Activated CD4-positive, alpha-beta T cell treated with anti-CD3 and anti-CD28 coated beads for 36 hours (primary cell): ENCODE data around the gene MYO9A. TPM values are rescaled to one million over a fixed set of nuclear protein-coding genes. Genes with fewer than 3 reads are reported as not detected.

Source experiments
- ATAC-seq: fragments of 200-7000 bp; cut with Tn5 transposase; one replicate; pipeline ENCODE4 v1.10.0; 2021; ENCODE audit warnings: mild to moderate bottlenecking, moderate library complexity
- CTCF ChIA-PET: fragments of 350-600 bp; sonication (Branson Sonifier 250); formaldehyde crosslinking; loops from one replicate; lab custom pipeline; 2021; ENCODE audit warnings: antibody characterized with exemption; lab: Charles Lee
- POLR2A ChIA-PET: fragments of 350-600 bp; sonication (Branson Sonifier 250); formaldehyde crosslinking; loops from one replicate; lab custom pipeline; 2021; ENCODE audit warnings: antibody characterized with exemption, inconsistent platforms; lab: Charles Lee
- DNase-seq: peaks from one replicate; pipeline ENCODE4 v3.0.0-alpha.2; 2020
- H3K27ac Mint-ChIP-seq: one replicate; pipeline ENCODE4 v1.8.0; 2021; ENCODE audit warnings: mixed read lengths
- H3K27me3 Mint-ChIP-seq: one replicate; pipeline ENCODE4 v1.8.0; 2021; ENCODE audit warnings: mixed read lengths
- H3K36me3 Mint-ChIP-seq: one replicate; pipeline ENCODE4 v1.8.0; 2021; ENCODE audit warnings: low read depth, mixed read lengths
- H3K4me1 Mint-ChIP-seq: one replicate; pipeline ENCODE4 v1.8.0; 2021; ENCODE audit warnings: mixed read lengths
- H3K4me3 Mint-ChIP-seq: one replicate; pipeline ENCODE4 v1.8.0; 2021; ENCODE audit warnings: mild to moderate bottlenecking, moderate library complexity, mixed read lengths
- H3K9me3 Mint-ChIP-seq: one replicate; pipeline ENCODE4 v1.8.0; 2021; ENCODE audit warnings: low read depth, mixed read lengths
- intact Hi-C, 2 experiments: fragments of 100-400 bp; cut with DNase I in 1 of 2; cut with micrococcal nuclease in 1 of 2; formaldehyde crosslinking; loops; one replicate each; pipeline versions ENCODE4 v1.14.2 to v1.15.1; 2022 to 2024; cut with DNase I, micrococcal nuclease
- total RNA-seq, 2 experiments: library from RNA; stranded (reverse); gene quantifications; one replicate each; pipeline ENCODE4 v1.2.3, GENCODE V29; 2021

The MYO9A gene, protein sequence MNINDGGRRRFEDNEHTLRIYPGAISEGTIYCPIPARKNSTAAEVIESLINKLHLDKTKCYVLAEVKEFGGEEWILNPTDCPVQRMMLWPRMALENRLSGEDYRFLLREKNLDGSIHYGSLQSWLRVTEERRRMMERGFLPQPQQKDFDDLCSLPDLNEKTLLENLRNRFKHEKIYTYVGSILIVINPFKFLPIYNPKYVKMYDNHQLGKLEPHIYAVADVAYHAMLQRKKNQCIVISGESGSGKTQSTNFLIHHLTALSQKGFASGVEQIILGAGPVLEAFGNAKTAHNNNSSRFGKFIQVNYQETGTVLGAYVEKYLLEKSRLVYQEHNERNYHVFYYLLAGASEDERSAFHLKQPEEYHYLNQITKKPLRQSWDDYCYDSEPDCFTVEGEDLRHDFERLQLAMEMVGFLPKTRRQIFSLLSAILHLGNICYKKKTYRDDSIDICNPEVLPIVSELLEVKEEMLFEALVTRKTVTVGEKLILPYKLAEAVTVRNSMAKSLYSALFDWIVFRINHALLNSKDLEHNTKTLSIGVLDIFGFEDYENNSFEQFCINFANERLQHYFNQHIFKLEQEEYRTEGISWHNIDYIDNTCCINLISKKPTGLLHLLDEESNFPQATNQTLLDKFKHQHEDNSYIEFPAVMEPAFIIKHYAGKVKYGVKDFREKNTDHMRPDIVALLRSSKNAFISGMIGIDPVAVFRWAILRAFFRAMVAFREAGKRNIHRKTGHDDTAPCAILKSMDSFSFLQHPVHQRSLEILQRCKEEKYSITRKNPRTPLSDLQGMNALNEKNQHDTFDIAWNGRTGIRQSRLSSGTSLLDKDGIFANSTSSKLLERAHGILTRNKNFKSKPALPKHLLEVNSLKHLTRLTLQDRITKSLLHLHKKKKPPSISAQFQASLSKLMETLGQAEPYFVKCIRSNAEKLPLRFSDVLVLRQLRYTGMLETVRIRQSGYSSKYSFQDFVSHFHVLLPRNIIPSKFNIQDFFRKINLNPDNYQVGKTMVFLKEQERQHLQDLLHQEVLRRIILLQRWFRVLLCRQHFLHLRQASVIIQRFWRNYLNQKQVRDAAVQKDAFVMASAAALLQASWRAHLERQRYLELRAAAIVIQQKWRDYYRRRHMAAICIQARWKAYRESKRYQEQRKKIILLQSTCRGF (N-terminal part only)
- 10 to 100 TPM; 19.0 to 20.3 TPM for total RNA-seq

GRCh38 chr15:72118017-72118978 is at the start of gene MYO9A, which contains the start of gene SENP8:
MYO9A (minus strand) TSS chr15:72118150; CDS start chr15:72046563, 71,587 bp downstream.
SENP8 (plus strand) TSS chr15:72118403; CDS start chr15:72139624, 21,221 bp downstream.
- ChIA-PET POLR2A (interaction anchor here (1.0 to 1.4 kb wide), 2 partner anchors 109 to 112 kb away, joined by 8 read pairs; partner anchors contain the start of gene PKM), CTCF (interaction anchor here (1.0 to 1.8 kb wide), 4 partner anchors 13 to 109 kb away, joined by 3 to 5 read pairs (median 3); no protein-coding TSS in a partner anchor)
- no peaks in the 10 kb centered on the region for H3K9me3 Mint-ChIP-seq
- no peaks in the 10 kb centered on the region for H3K36me3 Mint-ChIP-seq
- H3K27ac Mint-ChIP-seq = peak within 1 kb of the TSS; percentile 96
- H3K4me1 Mint-ChIP-seq = peaks cover 37% of the 10 kb centered on the region
- ATAC-seq (peak; percentile 73), DNase-seq (peak; percentile 100)
- intact Hi-C loops = loop anchor here (1.0 to 5.0 kb wide), 12 partner anchors 108 to 1355 kb away; partner anchors contain the start of genes ARIH1 (in 2 of the 2), PARP6 (in 2 of the 2), ADPGK (in 1 of the 2) and BBS4 (in 1 of the 2)
- H3K4me3 Mint-ChIP-seq = peak within 1 kb of the TSS; percentile 98
- no peaks in the 10 kb centered on the region for H3K27me3 Mint-ChIP-seq

- intact Hi-C loops = no loop called here
- ATAC-seq (no peak), DNase-seq (no peak)
- Mint-ChIP-seq H3K27me3 (no peaks in the 10 kb centered on the region), H3K36me3 (no peaks in the 10 kb centered on the region), H3K4me1 (peaks cover 4% of the 10 kb centered on the region), H3K27ac (no peak overlapping the region), H3K9me3 (no peaks in the 10 kb centered on the region), H3K4me3 (no peak overlapping the region)
- CTCF ChIA-PET = no interaction called here
- POLR2A ChIA-PET = no interaction called here
These were observed 49.5 kb upstream of the MYO9A start for GRCh38 chr15:72167445-72167844.

DNA sequence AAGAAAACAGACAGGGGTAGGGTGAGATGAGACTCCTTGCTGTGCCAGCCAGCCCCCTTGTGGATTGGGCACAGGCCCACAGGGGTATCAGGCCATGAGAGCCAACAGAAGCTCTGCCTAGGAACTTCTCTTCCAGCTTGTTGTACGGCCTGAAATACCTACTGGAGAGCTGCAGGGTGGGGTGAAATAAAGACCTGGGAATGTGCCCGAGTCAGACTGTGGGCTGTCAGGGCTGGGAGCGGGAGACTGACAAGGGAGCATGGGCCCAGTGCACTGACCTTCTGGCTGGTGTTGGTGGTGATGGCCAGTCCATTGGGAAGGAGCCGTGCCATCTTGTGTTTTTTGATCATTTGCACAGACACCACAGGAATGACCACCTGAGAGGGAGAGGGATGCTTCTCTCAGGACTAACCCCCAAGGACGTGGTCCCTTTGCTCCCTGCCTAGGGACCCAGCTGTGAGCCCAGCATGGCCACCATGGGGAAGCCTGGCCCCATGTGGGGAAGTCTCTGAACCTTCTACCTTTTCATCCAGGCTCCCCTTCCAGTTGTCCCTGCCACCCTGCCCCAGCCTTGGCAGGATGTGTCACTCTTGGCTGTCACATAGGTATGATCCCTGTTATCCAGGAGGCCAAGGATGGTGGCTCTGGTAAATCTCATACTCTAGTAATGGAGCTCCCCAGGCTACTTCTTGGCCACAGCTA is 48.9 kb upstream of the MYO9A start:
- ATAC-seq (no peak), DNase-seq (no peak)
- Mint-ChIP-seq H3K36me3 (no peaks in the 10 kb centered on the region), H3K9me3 (no peaks in the 10 kb centered on the region), H3K27ac (no peak overlapping the region), H3K4me1 (peaks cover 4% of the 10 kb centered on the region), H3K27me3 (no peaks in the 10 kb centered on the region), H3K4me3 (no peak overlapping the region)
- ChIA-PET POLR2A (no interaction called here), CTCF (no interaction called here)
- intact Hi-C loops = no loop called here

DNA sequence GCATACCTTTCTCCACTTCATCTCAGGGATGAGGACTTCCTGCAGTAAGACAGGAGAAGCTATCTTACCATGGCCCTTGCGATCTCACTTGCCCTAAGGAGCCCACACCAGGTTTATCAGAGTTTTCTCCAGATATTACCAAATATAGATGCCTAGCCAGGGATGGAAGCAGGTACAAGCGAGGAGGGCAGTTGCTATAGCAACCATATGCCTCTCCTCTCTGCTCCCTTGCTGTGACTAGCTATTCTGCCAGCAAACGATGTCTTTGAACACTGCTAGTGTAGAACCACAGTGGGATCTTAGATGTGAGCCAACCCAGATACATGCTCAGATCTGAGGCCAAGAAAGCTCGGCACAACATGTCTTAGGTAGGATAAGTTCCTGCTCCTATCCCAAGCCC is 45.8 kb upstream of the MYO9A start:
- ATAC-seq (no peak), DNase-seq (no peak)
- intact Hi-C loops = no loop called here
- ChIA-PET POLR2A (no interaction called here), CTCF (no interaction called here)
- H3K36me3 Mint-ChIP-seq = no peaks in the 10 kb centered on the region
- peaks cover 4% of the 10 kb centered on the region for H3K4me1 Mint-ChIP-seq
- H3K9me3 Mint-ChIP-seq = no peaks in the 10 kb centered on the region
- H3K27me3 Mint-ChIP-seq = no peaks in the 10 kb centered on the region
- no peak overlapping the region for H3K4me3 Mint-ChIP-seq
- H3K27ac Mint-ChIP-seq = no peak overlapping the region

DNA sequence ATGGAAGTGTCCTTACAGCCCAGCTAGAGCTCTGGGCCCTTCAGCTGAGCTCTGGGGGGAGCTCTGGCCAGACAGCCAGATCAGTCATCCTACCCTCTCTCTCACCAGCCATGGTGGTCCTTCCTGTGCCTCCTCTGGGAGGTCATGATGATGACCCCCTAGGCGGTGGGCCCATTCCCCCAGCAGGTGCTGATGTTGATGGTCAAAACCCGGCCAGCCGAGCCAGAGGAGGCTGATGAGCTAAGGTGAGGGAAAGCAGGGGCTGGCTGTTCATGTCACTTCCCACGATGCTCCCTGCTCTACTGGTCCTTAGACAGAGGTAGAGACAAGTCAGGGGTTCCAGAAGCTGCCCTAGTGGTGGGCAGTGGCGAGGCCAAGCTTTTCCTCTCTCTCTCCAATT is 44.6 kb upstream of the MYO9A start:
- no peak overlapping the region for H3K4me3 Mint-ChIP-seq
- no peaks in the 10 kb centered on the region for H3K36me3 Mint-ChIP-seq
- ATAC-seq = no peak

DNA sequence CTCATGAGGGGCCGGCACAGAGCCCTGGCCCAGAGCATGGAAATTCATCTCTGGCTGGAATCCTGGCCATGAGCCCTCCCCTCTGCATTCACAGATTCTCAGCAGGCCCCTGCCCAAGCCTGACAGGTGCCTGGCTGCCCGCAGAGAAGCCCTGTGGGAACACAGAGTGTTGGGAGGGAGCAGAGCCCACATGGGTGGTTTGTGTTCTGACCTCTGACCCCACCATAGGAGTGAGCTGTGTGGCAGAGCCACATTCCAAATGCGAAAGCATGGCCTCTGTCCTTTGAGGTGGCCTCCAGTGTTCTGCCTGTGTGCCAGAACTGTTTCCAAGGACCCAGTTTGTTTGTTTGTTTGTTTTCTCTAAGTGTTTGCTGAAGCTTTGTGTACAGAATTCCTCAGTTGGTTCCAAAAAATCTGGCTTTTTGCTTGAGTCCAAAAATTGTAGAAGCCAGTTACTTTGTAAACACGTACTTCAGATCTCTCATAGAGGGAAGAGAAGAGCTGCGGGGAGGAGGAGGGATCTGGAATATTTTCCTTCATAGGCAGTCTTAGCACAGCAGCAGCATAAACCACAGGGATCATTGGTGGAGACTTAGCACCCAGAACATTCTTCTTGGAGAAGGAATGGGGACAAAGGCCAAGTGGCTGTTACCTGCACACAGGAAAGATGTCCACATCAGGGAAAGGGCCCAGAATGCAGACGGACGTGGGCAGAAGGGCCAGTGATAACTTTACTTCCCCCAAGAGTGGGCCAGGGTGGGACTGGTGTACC is 43.6 kb upstream of the MYO9A start:
- ChIA-PET CTCF (interaction anchor here (2.3 kb wide), 1 partner anchor 8 kb away, joined by 9 read pairs; no protein-coding TSS in a partner anchor), POLR2A (no interaction called here)
- ATAC-seq (no peak), DNase-seq (no peak)
- no peak overlapping the region for H3K27ac Mint-ChIP-seq
- H3K36me3 Mint-ChIP-seq = no peaks in the 10 kb centered on the region
- H3K27me3 Mint-ChIP-seq = no peaks in the 10 kb centered on the region
- H3K9me3 Mint-ChIP-seq = no peaks in the 10 kb centered on the region
- no peak overlapping the region for H3K4me3 Mint-ChIP-seq
- H3K4me1 Mint-ChIP-seq = no peaks in the 10 kb centered on the region
- intact Hi-C loops = no loop called here

More for the DNA sequence above, 44.6 kb upstream of the MYO9A start:
- Mint-ChIP-seq H3K27ac (no peak overlapping the region), H3K27me3 (no peaks in the 10 kb centered on the region), H3K9me3 (no peaks in the 10 kb centered on the region), H3K4me1 (no peaks in the 10 kb centered on the region)
- intact Hi-C loops = no loop called here
- POLR2A ChIA-PET = no interaction called here
- DNase-seq = no peak
- CTCF ChIA-PET = interaction anchor here (2.3 kb wide), 1 partner anchor 9 kb away, joined by 9 read pairs; no protein-coding TSS in a partner anchor

- ATAC-seq (no peak), DNase-seq (no peak)
- H3K4me3 Mint-ChIP-seq = no peak overlapping the region
- H3K27ac Mint-ChIP-seq = no peak overlapping the region
- intact Hi-C loops = no loop called here
- H3K27me3 Mint-ChIP-seq = peaks cover under 1% of the 10 kb centered on the region
- no peaks in the 10 kb centered on the region for H3K36me3 Mint-ChIP-seq
- H3K4me1 Mint-ChIP-seq = peaks cover 2% of the 10 kb centered on the region
- POLR2A ChIA-PET = no interaction called here
- CTCF ChIA-PET = interaction anchor here (2.3 kb wide), 1 partner anchor 7 kb away, joined by 9 read pairs; no protein-coding TSS in a partner anchor
- H3K9me3 Mint-ChIP-seq = no peaks in the 10 kb centered on the region
These were observed 42.8 kb upstream of the MYO9A start for GRCh38 chr15:72160696-72161245.

DNA sequence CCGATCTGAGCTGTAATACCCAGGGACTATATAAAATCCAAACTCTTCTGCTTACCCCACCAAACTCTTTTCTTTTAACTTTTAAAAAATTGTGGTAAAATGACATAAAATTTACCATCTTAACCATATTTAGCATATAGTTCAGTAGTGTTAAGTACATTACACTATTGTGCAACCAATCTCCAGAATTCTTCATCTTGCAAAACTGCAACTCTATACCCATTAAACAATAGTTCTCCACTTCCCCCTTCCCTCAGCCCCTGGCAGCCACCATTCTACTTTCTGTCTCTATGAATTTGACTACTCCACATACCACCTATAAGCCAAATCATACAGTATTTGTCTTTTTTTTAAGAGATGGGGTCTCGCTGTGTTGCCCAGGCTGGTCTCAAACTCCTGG is 39.0 kb upstream of the MYO9A start:
- intact Hi-C loops = loop anchor here (1.0 kb wide), 3 partner anchors 355 to 413 kb away; no protein-coding TSS in a partner anchor
- peaks cover 5% of the 10 kb centered on the region for H3K4me1 Mint-ChIP-seq
- H3K36me3 Mint-ChIP-seq = no peaks in the 10 kb centered on the region
- CTCF ChIA-PET = interaction anchor here (0.5 to 3.1 kb wide), 22 partner anchors 11 to 1272 kb away, joined by 3 to 44 read pairs (median 4); no protein-coding TSS in a partner anchor
- no peak for ATAC-seq
- H3K4me3 Mint-ChIP-seq = no peak overlapping the region
- DNase-seq = no peak
- no peaks in the 10 kb centered on the region for H3K9me3 Mint-ChIP-seq
- H3K27me3 Mint-ChIP-seq = peaks cover 2% of the 10 kb centered on the region
- POLR2A ChIA-PET = no interaction called here
- H3K27ac Mint-ChIP-seq = no peak overlapping the region
